ENCODE data around the gene NCKAP5.

Gene NCKAP5

DNA sequence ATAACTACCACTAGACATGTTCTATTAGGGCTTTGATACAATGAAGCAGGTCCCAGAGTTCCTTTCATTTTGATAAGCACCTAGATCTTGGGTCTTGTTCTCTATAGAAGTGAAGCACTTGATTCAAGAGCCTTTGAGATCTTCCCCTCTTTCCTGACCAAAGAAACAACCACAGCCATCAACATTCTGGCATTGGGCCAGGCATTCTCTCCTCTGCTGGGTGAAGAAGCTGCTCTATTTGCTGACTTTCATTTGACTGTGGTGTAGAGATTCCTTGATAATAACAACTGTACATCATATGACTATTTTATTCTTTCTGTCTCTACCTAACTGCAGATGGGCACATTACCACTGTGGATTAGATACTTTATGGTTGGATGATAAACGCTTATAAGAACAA lies 801.7 kb downstream of the NCKAP5 start:
- H3K4me3 ChIP-seq (ENCODE audit: low read length) = no peak overlapping the region
- TF ChIP-seq, protein P1, sequence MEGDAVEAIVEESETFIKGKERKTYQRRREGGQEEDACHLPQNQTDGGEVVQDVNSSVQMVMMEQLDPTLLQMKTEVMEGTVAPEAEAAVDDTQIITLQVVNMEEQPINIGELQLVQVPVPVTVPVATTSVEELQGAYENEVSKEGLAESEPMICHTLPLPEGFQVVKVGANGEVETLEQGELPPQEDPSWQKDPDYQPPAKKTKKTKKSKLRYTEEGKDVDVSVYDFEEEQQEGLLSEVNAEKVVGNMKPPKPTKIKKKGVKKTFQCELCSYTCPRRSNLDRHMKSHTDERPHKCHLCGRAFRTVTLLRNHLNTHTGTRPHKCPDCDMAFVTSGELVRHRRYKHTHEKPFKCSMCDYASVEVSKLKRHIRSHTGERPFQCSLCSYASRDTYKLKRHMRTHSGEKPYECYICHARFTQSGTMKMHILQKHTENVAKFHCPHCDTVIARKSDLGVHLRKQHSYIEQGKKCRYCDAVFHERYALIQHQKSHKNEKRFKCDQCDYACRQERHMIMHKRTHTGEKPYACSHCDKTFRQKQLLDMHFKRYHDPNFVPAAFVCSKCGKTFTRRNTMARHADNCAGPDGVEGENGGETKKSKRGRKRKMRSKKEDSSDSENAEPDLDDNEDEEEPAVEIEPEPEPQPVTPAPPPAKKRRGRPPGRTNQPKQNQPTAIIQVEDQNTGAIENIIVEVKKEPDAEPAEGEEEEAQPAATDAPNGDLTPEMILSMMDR (IDR thresholded peaks at IDR 0.05; ENCODE audit: insufficient read depth, low read depth, low read length, missing control alignments) = no peak
- no peak for DNase-seq (ENCODE audit: low read depth)

DNA sequence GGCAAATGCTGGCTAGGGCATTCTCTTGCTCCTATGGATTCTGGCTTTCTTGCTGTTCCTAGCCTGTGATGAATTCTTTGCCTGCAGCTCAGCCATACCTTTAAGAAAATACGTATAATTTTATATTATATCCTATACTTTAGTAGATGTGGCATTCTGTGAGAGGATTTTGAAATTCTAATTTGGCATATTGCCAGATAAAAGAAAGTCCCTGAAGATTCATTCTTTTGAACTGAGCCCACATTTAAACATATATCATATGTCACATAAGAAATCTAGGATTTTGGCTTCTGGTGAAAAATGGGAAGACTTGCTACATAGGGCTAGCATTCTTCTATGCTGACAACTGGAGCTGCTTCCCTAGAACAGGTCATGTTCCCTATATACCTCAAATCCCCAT lies 806.8 kb downstream of the NCKAP5 start:
- DNase-seq (ENCODE audit: low read depth) = no peak
- H3K4me3 ChIP-seq (ENCODE audit: low read length) = no peak overlapping the region
- TF ChIP-seq, protein P1 (IDR thresholded peaks at IDR 0.05; ENCODE audit: insufficient read depth, low read depth, low read length, missing control alignments) = no peak

DNA sequence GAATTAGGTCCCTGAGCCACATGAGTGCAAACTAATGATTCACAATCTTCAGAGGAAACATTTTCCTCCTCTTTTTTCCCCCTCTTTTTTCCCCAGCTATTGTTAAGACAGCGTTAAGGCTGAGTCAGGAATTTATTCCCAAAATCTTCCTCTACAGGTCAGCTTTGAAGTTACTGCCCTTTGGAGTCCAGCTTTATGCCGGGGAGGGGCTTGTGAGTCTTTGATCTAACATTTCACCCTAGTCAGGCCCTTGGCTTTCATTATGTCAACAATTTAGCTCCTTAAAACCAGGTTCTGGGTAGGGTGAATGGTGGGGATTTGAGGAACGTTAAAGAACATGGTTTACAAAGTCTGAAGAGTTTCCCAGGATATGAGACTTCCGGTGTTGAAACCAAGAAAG lies 807.3 kb downstream of the NCKAP5 start:
- no peak overlapping the region for H3K4me3 ChIP-seq (ENCODE audit: low read length)
- DNase-seq (ENCODE audit: low read depth) = no peak
- TF ChIP-seq, protein P1 (IDR thresholded peaks at IDR 0.05; ENCODE audit: insufficient read depth, low read depth, low read length, missing control alignments) = no peak

- H3K4me3 ChIP-seq (ENCODE audit: low read length) = no peak overlapping the region
- TF ChIP-seq, protein P1 (IDR thresholded peaks at IDR 0.05; ENCODE audit: insufficient read depth, low read depth, low read length, missing control alignments) = no peak
- DNase-seq (ENCODE audit: low read depth) = no peak
Observed at GRCh38 chr2:132760405-132760804, 807.9 kb downstream of the NCKAP5 start.

DNA sequence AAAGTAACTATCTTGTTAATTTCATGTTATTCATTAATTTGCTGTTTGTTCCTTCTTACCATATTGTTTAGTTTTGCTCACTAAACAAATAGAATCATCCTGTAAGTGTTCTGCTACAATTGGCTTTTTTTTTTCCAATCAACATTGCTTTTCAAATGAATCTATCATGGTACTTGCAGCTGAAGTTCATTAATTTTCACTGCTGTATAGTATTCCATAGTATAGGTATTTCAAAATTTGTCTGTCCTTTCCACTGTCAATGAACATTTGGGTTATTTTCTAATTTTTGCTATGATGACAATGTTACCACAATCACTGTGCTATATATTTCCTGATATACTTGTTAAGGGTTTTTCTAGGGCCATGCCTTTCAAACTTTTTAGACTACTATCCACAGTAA lies 809.3 kb downstream of the NCKAP5 start:
- H3K4me3 ChIP-seq (ENCODE audit: low read length) = no peak overlapping the region
- DNase-seq (ENCODE audit: low read depth) = no peak
- TF ChIP-seq, protein P1 (IDR thresholded peaks at IDR 0.05; ENCODE audit: insufficient read depth, low read depth, low read length, missing control alignments) = no peak

GRCh38 chr2:132757676-132758075 lies 810.6 kb downstream of the NCKAP5 start:
- H3K4me3 ChIP-seq (ENCODE audit: low read length) = no peak overlapping the region
- no peak for DNase-seq (ENCODE audit: low read depth)
- TF ChIP-seq, protein P1 (IDR thresholded peaks at IDR 0.05; ENCODE audit: insufficient read depth, low read depth, low read length, missing control alignments) = no peak

DNA sequence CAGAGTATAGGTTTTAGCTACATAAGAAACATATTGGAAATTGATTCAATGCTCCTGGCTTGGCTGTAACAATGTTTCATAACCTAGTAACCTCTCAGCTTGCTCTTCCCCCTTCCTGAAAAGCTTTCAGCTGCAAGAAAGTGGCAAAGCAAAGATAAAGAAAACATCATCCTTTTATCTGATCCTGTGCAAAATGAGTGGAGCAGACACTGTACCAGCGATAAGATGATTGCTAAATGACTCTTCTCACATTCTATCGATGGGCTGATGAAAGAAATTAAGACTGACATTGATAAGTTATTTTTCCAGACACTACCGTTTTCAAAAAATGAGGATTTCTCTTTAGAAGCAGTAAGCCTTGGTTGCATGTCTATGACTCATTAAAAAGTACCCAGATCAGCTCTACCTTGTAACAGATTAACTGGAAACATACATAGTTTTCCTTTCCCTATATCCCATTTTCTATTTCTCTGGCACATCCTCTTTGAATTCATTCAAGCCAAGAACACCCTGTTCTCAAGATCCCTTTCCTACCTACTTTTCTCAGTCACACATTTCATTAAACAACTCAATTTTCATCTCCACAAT lies 811.2 kb downstream of the NCKAP5 start:
- TF ChIP-seq, protein P1 (IDR thresholded peaks at IDR 0.05; ENCODE audit: insufficient read depth, low read depth, low read length, missing control alignments) = no peak
- DNase-seq (ENCODE audit: low read depth) = no peak
- no peak overlapping the region for H3K4me3 ChIP-seq (ENCODE audit: low read length)
